HG03103 (cell line): Measurements from ENCODE around the gene GZF1.
"Not testable (repeated sequence)": the region's sequence is repeated elsewhere in the genome, so short reads cannot be mapped to it uniquely, and the experiment has no call there.

Source experiments
- ATAC-seq: cut with Tn5 transposase; IDR thresholded peaks from one replicate; pipeline ENCODE4 v1.9.1; 2021; ENCODE audit warnings: low read depth; ENCODE audit not compliant: unreplicated experiment

Gene GZF1

DNA sequence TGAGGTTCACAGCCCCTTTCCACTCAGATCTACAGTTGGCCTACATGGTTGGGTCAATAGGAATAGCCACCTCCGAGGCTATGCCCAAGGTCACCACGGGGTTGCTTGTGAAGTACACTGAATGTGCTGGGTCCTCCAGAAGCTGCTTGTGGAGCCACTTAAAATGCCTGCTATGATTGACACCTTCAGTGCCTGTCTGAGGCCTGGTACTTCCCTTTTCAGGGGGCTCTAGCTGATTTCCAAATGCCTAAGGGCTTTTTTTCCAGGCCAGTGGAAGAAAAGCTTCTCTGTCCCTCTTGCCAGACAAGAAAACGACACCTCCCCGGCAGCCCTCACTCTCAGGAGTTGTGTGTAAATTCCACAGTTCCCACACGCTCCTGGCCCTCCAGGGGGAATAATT, 17.6 kb upstream of the GZF1 start:
- no peak for ATAC-seq

DNA sequence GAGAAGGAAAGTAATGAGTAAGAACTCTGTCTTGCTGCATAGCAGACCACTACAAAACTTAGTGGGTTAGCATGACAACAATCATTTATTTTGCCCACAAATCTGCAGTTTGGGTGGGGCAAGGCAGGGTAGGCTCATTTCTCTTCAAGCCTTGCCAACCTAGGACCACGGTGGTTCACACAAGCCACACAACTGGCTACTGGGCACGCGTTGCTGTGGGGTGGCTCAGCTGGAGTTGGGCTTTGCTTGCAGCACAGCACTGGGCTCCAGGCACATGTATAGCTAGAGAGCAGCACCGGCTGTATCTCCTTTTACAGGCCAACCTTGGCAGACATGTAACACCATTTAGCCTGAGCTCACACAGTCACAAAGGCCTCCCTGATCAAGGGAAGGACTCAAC, 16.0 kb upstream of the GZF1 start:
- no peak for ATAC-seq

DNA sequence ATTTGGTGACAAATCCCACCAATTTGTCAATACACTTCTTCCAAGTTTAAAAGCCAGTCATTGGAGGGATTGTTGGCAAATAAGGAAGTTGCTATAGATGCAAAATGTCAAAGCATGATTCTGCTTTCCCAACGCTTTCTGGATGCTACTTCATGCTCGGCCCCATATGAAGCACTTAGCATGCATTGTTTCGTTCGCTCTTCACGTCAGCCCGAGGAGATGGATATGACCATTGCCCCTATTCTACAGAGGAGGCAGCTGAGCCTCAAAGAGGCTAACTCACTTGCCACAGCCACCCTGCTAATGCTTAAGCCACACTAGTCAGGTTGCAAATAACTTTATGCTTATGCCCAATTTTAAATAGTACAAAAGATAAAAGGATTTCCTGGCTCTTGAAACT, 14.2 kb upstream of the GZF1 start:
- ATAC-seq = no peak

DNA sequence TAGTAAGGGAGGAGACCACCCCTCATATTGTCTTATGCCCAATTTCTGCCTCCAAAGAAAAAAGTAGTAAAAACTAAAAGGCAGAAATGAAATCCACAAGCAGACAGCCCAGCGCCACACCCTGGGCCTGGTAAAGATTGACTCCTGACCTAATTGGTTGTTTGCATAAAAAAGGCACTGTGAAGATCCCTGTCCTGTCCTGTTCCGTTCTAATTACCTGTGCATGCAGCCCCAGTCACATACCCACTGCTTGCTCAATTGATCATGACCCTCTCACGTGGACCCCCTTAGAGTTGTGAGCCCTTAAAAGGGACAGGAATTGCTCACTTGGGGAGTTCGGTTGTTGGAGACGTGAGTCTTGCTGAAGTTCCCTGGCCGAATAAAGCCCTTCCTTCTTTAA, 13.5 kb upstream of the GZF1 start:
- not testable (repeated sequence) for ATAC-seq

DNA sequence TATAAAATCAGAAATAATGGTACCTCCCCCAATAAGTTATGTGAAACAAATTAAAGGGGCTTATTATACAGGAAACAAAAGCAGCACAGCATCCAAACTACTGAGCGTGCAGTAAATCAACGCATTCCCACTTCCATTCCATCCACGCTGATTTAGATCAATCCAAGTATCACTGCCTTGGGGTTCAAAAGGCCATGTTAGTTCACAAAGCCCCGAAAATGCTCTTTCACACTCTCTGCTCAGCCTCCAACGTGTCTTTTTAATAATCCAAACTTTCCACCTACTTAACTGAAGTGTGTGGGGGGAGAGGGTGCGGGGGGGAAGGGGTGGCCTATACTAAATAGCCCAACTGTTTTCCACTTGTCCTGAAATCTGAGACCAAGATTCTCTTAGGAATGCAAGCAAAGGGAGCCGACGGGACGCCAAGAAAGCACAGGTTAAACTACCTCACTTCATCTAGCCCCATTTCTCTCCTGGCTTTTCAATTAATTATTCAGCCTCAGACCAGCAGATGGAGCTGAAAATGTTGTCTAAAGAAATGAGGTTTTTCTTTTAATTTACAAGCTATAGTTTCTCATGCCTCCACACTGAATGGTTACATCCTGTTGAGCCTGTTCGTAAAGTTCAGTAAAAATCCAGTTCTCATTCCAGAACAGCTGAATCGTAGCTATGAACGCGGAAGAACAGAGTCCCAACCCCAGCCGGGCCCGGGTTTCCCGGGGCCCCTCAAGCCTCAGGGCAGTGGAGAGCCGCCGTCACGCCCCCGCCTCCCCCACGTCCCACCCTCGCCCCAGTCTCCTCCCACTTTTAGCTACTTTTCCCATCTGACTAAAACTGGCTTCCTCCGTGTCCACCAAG, 12.4 kb upstream of the GZF1 start:
- ATAC-seq = peak; percentile 36

DNA sequence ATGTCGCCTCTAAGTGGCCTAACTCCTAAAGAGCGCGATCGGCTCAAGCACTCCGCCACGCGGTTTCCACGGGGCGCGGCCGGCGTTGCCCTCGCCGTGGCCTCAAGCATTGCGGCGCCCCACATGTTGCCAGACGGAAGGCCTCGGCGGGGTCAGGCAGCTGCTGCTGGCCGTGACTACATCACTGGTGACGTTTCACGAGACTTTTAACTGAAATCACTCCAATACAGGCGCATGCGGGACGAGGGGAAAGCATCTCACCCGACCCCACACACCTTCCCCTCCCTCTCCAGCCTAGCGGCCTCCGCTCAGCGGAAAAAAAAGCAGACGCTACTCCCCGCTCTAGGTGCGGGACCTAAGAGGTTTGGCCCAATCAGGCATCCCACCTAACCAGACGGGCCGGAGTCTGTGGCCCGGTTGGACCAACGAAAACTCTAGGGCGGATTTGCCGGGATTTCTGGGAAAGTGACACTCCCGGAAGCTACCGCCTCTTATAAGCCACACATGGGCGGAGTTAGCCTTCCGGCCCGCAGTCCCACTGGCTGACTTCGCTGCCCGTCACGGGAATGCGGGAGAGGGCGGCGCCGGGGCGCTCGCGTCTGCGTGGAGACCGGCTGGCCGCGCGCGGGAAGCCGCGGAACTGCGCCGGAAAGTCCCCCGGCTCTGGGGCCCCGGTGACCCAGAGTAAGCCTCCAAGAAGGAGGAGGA, 11.6 kb upstream of the GZF1 start, which contains the start of gene NXT1:
Gene NXT1, plus strand, starts transcription at position 596 of the 708 bp plus-strand sequence. CDS start 3,251 bp downstream, outside the sequence.
- peak; percentile 80 for ATAC-seq

DNA sequence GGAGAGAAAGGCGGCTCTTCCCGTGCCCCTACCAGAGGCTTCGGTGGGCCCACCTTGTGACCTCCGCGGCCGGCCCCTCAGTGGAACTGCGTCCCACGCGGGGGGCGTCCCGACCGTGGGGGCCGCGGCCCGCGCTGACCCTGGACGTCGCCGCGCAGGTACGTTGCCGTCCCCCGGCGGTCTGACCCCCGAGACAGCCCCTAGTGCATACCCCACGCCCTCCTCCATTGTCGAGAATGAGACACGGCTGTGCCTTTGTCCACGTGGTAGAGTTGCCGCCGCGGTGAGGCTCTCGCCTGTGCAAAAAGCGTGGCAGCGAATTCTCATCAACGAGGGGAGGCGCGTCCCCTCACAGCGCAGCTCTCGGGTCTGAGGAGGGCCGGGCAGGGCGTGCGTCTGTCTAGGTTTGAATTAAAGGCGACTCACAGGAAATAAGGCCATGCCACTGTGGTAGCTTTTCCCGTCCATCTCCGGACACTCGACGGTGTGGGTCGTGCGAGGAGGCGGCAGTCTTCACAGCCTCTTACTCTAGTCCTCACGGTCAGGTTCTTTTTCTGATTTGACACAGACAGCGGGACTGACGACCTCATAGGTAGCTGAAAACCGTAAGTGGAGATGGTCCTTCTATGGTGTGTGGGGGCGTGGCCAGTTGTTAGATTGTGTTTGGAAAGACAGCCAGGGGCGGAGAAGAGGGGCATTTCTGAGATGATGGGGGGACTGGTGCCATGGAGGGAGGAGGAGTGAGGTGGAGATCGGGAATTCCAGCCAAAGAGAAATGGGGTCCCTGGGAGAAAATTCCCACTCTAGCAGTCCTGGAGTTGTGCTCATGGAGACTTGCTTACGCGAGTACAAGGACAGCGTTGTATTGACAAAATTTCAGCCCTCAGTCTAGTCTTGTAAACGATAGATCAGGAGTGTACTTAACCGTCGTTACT, 10.8 kb upstream of the GZF1 start:
- ATAC-seq = peak; percentile 12

DNA sequence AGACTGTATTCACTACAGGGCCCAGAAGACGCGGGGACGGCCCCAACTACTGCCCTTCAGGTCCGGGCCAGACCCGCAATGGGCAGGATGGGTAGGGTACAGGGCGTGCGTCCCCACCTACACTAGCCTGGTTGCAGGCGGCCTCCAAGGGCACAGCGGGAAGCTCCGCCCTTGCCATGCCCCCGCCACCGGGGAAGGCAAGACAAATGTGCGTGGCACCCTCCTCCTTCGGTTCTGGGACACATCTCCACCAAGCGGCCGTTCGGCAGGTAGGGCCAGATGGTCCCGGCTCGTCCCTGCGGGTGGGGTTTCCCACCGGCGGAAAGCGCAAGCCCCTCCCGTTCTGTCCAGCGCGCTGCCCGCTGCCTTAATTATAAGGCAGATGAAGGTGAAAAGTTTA, 5.8 kb upstream of the GZF1 start:
- ATAC-seq = no peak

DNA sequence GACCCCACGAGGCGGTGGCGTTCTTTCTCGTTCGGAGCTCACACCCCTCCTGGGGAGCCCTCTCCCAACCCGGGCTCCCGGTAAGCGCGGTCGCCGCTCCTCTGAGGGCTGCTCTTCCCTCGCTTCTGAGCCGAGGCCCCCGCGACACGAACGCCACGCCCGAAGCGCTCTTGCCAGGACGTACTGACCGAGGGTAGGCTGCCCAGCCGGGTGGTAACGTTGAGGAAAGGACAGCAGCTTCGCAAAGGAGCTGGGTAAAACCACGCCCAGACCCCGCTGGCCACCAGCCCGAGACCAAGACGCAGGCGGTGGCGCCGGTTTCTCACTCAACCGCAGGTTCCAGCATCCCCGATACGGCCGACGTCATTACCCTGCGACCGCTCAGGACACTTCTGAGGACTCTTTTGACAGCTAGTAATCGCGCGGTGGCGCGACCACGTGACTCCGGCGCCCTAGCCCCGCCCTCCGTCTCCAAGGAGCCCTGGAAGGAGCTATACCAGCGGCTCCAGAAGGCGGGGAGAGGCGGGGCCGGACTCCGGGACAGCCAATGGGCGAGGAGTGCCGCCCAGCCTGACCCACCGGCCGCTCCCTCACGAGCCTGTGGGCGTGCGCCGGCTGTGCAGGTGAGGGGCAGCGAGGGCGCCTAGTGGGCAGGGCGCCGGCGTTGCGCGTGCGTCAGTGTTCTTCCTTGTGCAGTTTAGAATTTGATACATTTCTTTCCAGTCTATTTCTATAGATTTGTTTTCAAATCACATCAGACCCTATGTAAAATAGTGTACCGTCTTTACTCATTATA, 4.0 kb upstream of the GZF1 start:
- ATAC-seq = peak; percentile 70

DNA sequence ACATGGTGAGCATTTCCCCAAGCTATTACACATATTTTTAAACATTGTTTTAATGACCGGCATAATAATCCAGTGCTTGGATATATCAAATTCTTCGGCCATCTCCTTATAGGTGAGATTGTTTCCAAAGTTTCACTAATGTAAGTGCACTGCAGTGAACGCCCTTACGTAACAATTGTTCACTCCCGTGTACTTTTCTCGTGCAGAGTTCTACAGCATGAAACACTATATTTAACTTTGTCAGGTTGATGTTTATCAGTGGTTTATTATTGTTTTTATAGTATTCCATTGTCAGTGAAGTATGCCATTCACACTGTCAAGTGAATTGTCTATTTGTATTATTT, 3.4 kb upstream of the GZF1 start:
- ATAC-seq = no peak

DNA sequence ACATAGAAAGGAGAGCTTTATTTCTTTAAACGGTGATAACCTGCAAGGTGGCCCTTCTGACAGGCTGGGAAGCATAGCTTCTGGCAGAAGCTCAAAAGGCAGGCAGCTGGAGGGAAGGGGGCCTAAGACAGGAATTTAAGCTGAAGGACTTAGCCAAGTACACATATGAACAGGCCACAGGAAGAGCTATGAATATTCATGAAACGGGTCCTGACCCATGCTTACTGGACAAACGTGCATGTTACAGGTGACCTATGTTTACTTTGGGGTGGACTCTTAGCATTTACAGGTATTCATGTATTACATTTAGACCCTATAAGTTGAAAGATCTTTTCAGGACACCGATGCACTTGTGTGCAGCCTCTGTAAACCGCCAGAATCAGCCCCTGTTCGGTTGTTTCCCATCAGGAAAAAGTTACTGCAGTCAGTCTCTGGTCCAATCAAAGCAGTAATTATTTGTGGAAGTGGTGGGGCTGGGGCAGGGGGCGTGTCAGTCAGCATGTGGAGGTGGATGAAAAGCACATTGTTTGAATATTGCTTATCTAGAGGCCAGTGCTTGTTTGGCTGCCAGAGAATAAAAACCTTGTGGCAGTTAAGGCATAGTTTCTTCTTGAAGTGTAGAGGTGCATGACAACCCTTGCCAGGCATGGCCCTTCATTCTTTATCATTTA, 2.9 kb upstream of the GZF1 start:
- ATAC-seq = no peak

DNA sequence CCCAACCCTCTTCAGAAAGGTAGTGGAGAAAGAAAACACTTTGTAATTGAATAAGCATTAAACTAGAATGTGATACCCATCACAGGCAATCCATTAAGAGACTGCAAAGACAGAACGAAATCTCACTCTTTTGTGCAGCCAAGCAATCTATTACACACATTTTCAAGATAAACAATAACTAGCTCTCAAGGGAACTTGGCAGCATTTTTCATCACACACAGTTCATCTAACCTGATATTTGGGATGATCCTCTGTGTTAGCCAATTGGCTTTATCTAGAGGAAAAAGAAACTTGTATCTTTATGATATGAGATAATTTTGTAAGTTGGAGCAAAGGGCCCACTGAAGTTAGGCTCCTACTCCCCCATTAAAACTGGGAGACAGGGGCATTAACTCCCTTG, 1.5 kb upstream of the GZF1 start:
- ATAC-seq = no peak

DNA sequence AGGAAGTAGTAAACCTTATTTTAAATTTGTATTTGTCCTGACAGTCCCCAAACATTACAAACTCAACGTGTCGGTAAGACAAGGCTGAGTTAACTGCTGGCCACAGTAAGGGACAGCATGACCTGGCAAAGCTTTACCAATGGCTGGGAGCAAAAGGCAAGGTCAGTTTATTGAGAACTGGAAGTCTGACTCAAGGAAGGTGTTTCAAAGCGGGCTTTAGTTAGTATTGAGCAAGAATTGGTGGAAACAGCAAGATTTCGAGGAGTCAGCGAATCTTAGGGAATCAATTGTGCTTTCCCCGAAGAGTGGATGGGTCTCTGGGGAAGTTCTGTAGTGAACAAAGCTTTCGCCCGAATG, 885 bp upstream of the GZF1 start:
- ATAC-seq = no peak

DNA sequence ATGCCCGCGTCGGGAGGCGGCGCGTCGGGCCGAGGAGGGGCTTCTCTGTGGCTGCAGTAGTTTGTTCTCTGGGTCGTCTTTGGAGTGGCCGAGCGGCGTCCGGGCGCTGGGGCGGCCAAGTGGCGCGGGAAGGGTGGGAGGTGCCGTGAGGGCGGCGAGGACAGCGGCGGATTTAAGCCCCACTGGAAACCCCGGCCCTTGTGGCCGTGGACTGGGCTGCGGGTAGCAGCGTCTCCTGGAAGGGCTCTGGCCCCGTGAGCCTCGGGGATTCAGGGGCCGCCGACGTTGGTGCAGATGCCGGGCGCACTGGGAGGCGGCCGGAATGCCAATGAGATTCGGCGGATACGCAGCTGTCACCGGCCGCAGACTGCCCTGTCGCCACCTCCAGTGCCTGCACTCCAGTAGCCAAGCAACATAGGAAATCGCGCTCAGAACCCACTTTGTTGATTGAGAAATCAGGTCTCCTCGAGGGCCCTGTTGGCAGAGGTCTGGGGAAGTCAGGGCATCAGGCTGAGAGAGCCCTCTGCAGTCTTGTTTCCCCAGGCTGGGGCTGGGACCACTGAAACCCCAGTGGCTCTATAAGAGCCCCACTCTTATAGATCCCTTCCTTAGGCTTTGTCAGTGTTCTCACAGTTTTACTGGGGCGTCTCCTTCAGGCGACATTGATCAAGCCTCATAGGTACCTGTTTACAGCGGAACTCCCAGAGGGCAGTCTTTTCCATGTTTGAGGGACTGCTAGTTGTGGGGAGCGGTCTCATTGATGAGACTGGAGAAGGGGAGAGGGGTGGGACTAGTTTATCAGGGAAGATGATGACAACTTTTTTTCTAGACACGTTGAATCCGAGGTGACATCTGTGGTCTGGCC, 642 bp downstream of the GZF1 start:
- no peak for ATAC-seq

DNA sequence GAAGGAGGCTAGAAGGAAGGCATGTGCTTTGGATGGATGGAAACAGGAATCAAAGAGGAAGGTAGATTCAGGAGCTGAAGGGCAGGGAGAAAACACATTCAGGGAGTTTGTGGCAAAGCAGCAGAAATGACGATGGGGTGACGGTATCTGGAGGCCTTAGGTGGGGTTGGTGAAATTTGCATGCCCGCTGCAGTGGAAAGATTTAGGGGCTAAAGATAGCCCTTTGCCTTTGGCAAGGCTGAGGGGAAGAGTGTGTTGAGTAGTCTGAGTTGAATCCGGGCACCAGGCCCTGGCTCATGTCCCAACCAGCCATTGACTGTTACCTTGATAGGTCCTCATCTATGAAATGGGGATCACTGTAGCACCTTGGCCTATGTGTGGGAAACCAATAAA, 1.3 kb downstream of the GZF1 start:
- no peak for ATAC-seq

DNA sequence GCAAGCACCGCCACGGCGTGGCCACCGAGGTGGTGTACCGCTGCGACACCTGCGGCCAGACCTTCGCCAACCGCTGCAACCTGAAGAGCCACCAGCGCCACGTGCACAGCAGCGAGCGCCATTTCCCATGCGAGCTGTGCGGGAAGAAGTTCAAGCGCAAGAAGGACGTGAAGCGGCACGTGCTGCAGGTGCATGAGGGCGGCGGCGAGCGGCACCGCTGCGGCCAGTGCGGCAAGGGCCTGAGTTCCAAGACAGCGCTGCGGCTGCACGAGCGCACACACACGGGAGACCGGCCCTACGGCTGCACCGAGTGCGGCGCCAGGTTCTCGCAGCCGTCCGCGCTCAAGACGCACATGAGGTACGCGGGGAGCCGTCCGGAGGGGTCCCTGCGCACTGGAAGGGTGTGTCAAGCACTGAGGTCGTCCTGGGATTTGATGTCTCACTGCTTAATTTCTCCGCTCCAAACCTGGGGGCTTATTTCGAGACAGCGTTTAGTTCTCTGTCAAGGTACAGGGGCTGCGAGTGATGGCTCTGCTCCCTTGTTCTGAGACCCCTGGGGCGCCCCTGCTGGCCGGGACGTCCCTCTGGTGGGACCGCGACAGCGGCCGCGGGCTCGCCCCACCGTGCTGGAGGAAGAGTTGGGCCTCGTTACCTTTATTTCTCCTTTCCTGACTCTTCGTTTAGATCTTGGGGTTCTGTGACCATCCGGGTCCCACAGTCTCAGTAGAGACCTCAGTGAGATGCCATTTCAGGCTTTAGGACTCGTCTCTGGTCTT, 3.6 kb downstream of the GZF1 start:
- ATAC-seq = no peak

DNA sequence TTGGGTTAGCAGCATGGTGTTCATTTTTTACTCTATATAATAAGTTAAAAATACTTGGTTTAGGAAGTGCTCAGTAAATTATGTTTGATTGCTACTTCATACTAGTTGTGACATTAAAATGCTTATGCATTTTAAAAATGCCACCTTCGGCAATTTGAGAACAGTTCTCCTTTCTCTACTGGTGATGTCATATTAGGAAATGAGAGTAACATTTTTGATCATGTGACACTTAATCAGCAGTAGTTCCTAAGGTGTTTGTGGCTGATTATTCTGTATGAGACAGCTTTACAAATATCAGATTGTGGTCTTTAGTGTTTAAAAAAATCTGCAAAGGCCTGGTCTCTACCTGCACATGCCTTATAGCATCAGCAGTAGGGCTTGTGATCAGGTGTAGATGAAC, 4.4 kb downstream of the GZF1 start:
- ATAC-seq = no peak

DNA sequence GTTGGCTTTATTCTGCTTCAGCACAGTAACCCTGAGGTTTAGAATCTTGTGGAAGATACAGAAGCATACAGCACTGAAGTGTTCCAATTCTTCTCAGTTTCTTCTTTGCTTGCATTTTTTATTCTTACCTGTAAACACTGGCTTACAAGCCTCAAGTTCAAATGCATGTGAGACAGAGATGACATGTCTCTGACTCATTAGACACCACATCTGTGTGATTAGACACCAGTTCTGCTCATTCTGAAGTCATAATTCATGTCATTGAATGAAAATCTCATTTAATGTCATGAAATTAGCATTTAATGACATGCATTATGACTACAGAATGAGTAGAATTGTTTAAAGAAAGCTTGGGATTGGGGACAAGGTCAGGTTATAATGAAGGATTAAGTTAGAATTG, 5.8 kb downstream of the GZF1 start:
- ATAC-seq = no peak
